ENCODE results near the gene CLDN18.

GRCh38 chr3:138079901-138080300 is 69.9 kb downstream of the CLDN18 start:
- TF ChIP-seq, protein P1, sequence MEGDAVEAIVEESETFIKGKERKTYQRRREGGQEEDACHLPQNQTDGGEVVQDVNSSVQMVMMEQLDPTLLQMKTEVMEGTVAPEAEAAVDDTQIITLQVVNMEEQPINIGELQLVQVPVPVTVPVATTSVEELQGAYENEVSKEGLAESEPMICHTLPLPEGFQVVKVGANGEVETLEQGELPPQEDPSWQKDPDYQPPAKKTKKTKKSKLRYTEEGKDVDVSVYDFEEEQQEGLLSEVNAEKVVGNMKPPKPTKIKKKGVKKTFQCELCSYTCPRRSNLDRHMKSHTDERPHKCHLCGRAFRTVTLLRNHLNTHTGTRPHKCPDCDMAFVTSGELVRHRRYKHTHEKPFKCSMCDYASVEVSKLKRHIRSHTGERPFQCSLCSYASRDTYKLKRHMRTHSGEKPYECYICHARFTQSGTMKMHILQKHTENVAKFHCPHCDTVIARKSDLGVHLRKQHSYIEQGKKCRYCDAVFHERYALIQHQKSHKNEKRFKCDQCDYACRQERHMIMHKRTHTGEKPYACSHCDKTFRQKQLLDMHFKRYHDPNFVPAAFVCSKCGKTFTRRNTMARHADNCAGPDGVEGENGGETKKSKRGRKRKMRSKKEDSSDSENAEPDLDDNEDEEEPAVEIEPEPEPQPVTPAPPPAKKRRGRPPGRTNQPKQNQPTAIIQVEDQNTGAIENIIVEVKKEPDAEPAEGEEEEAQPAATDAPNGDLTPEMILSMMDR (conservative IDR thresholded peaks at IDR 0.05; ENCODE audit: low read depth in 2 of 2): no peak
- no peak for TF ChIP-seq EZH2phosphoT487 (IDR thresholded peaks at IDR 0.05; ENCODE audit: unreplicated experiment)
- TF ChIP-seq POLR2AphosphoS5 (IDR thresholded peaks at IDR 0.05; ENCODE audit: low read depth): no peak
- TF ChIP-seq, protein P2, sequence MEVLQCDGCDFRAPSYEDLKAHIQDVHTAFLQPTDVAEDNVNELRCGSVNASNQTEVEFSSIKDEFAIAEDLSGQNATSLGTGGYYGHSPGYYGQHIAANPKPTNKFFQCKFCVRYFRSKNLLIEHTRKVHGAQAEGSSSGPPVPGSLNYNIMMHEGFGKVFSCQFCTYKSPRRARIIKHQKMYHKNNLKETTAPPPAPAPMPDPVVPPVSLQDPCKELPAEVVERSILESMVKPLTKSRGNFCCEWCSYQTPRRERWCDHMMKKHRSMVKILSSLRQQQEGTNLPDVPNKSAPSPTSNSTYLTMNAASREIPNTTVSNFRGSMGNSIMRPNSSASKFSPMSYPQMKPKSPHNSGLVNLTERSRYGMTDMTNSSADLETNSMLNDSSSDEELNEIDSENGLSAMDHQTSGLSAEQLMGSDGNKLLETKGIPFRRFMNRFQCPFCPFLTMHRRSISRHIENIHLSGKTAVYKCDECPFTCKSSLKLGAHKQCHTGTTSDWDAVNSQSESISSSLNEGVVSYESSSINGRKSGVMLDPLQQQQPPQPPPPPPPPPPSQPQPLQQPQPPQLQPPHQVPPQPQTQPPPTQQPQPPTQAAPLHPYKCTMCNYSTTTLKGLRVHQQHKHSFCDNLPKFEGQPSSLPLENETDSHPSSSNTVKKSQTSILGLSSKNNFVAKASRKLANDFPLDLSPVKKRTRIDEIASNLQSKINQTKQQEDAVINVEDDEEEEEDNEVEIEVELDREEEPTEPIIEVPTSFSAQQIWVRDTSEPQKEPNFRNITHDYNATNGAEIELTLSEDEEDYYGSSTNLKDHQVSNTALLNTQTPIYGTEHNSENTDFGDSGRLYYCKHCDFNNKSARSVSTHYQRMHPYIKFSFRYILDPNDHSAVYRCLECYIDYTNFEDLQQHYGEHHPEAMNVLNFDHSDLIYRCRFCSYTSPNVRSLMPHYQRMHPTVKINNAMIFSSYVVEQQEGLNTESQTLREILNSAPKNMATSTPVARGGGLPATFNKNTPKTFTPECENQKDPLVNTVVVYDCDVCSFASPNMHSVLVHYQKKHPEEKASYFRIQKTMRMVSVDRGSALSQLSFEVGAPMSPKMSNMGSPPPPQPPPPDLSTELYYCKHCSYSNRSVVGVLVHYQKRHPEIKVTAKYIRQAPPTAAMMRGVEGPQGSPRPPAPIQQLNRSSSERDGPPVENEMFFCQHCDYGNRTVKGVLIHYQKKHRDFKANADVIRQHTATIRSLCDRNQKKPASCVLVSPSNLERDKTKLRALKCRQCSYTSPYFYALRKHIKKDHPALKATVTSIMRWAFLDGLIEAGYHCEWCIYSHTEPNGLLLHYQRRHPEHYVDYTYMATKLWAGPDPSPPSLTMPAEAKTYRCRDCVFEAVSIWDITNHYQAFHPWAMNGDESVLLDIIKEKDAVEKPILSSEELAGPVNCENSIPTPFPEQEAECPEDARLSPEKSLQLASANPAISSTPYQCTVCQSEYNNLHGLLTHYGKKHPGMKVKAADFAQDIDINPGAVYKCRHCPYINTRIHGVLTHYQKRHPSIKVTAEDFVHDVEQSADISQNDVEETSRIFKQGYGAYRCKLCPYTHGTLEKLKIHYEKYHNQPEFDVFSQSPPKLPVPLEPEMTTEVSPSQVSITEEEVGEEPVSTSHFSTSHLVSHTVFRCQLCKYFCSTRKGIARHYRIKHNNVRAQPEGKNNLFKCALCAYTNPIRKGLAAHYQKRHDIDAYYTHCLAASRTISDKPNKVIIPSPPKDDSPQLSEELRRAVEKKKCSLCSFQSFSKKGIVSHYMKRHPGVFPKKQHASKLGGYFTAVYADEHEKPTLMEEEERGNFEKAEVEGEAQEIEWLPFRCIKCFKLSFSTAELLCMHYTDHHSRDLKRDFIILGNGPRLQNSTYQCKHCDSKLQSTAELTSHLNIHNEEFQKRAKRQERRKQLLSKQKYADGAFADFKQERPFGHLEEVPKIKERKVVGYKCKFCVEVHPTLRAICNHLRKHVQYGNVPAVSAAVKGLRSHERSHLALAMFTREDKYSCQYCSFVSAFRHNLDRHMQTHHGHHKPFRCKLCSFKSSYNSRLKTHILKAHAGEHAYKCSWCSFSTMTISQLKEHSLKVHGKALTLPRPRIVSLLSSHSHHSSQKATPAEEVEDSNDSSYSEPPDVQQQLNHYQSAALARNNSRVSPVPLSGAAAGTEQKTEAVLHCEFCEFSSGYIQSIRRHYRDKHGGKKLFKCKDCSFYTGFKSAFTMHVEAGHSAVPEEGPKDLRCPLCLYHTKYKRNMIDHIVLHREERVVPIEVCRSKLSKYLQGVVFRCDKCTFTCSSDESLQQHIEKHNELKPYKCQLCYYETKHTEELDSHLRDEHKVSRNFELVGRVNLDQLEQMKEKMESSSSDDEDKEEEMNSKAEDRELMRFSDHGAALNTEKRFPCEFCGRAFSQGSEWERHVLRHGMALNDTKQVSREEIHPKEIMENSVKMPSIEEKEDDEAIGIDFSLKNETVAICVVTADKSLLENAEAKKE (CRISPR knock-in tag; IDR thresholded peaks at IDR 0.05): no peak
- no peak for TF ChIP-seq JUNB (IDR thresholded peaks at IDR 0.05; ENCODE audit: unreplicated experiment)
- TF ChIP-seq, protein P3, sequence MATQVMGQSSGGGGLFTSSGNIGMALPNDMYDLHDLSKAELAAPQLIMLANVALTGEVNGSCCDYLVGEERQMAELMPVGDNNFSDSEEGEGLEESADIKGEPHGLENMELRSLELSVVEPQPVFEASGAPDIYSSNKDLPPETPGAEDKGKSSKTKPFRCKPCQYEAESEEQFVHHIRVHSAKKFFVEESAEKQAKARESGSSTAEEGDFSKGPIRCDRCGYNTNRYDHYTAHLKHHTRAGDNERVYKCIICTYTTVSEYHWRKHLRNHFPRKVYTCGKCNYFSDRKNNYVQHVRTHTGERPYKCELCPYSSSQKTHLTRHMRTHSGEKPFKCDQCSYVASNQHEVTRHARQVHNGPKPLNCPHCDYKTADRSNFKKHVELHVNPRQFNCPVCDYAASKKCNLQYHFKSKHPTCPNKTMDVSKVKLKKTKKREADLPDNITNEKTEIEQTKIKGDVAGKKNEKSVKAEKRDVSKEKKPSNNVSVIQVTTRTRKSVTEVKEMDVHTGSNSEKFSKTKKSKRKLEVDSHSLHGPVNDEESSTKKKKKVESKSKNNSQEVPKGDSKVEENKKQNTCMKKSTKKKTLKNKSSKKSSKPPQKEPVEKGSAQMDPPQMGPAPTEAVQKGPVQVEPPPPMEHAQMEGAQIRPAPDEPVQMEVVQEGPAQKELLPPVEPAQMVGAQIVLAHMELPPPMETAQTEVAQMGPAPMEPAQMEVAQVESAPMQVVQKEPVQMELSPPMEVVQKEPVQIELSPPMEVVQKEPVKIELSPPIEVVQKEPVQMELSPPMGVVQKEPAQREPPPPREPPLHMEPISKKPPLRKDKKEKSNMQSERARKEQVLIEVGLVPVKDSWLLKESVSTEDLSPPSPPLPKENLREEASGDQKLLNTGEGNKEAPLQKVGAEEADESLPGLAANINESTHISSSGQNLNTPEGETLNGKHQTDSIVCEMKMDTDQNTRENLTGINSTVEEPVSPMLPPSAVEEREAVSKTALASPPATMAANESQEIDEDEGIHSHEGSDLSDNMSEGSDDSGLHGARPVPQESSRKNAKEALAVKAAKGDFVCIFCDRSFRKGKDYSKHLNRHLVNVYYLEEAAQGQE (IDR thresholded peaks at IDR 0.05; ENCODE audit: unreplicated experiment): no peak
- TF ChIP-seq EZH2 (IDR thresholded peaks at IDR 0.05; ENCODE audit: low read depth, unreplicated experiment): no peak
- no peak for TF ChIP-seq ZNF331 (CRISPR knock-in tag; IDR thresholded peaks at IDR 0.05; ENCODE audit: low read depth)
- TF ChIP-seq CREB1 (CRISPR knock-in tag; IDR thresholded peaks at IDR 0.05; ENCODE audit: low read depth): no peak
- no peak for TF ChIP-seq NANOG (IDR thresholded peaks at IDR 0.05; ENCODE audit: borderline replicate concordance)
- TF ChIP-seq STAT1 (IDR thresholded peaks at IDR 0.05; ENCODE audit: unreplicated experiment): no peak
